K562 (cell line): ENCODE data around the gene P2RY6. TPM values are rescaled to one million over a fixed set of nuclear protein-coding genes. Genes with fewer than 3 reads are reported as not detected.

Source experiments
- ATAC-seq: fragments of 200-7000 bp; cut with Tn5 transposase; 3 replicates; pipeline ENCODE4 v1.9.1; 2020; ENCODE audit warnings: moderate library complexity
- BruUV-seq: library from RNA; stranded (reverse); fragments of 400-500 nt; replicated peaks from 2 replicates; lab custom pipeline; 2021; lab: Mats Ljungman, UMichigan
- CTCF ChIA-PET: fragments of 300-600 bp; formaldehyde crosslinking; extraction: SDS; loops from one replicate; lab custom pipeline; 2021; ENCODE audit warnings: low intra/inter-chr PET ratio; lab: Yijun Ruan, JAX
- POLR2A ChIA-PET: fragments of 300-600, 350-650 bp; sonication (Branson Sonifier 250); formaldehyde crosslinking; extraction: SDS; loops from one replicate; lab custom pipeline; 2021; ENCODE audit warnings: antibody characterized with exemption, inconsistent platforms; lab: Yijun Ruan, JAX
- DNase-seq, 4 experiments: peaks; one replicate each; pipeline versions ENCODE4 v3.0.0 to v3.0.0-alpha.2; 2011 to 2018; ENCODE audit warnings: low spot score in 3 of 4, mixed read lengths in 3 of 4; ENCODE audit errors: extremely low read depth in 1 of 4
- FAIRE-seq: peaks from 2 replicates; lab custom pipeline; 2011; peaks lifted over from hg19 to GRCh38; lab: Jason Lieb, UNC
- H2AFZ ChIP-seq: 2 replicates; pipeline ENCODE4 v1.6.0; 2011; ENCODE audit warnings: low read depth, low read length, control low read depth, inconsistent platforms
- H3K27ac ChIP-seq: fragments of 200-600 bp; 3 replicates; pipeline ENCODE4 v1.8.0; 2011; ENCODE audit warnings: low read depth, mild to moderate bottlenecking, control low read depth, inconsistent platforms, low read length, moderate library complexity, mixed read lengths; ENCODE audit errors: extremely low read depth
- H3K27me3 ChIP-seq, 2 experiments: fragments of 300-600 bp in 1 of 2; 2 replicates in 1 of 2; 3 replicates in 1 of 2; pipeline versions ENCODE4 v1.6.0 to v1.8.0; 2011; ENCODE audit warnings: inconsistent platforms in 2 of 2, low read length in 2 of 2, mild to moderate bottlenecking in 1 of 2, mixed read lengths in 1 of 2, moderate library complexity in 1 of 2; ENCODE audit not compliant: control insufficient read depth in 2 of 2, insufficient read depth in 2 of 2
- H3K36me3 ChIP-seq: fragments of 300-600 bp; 3 replicates; pipeline ENCODE4 v1.8.0; 2011; ENCODE audit warnings: mild to moderate bottlenecking, low read length, inconsistent platforms; ENCODE audit not compliant: control insufficient read depth, insufficient read depth
- H3K4me1 ChIP-seq, 2 experiments: fragments of 200-600 bp in 1 of 2; replicated peaks in 1 of 2; 2 replicates in 1 of 2; 3 replicates in 1 of 2; pipeline versions ENCODE4 v1.5.1 to v1.8.0; 2011; ENCODE audit warnings: inconsistent platforms in 2 of 2, low read length in 2 of 2, mild to moderate bottlenecking in 1 of 2, mixed read lengths in 1 of 2, moderate library complexity in 1 of 2; ENCODE audit not compliant: control insufficient read depth in 2 of 2, insufficient read depth in 2 of 2
- H3K4me2 ChIP-seq: 2 replicates; pipeline ENCODE4 v1.6.1; 2011; ENCODE audit warnings: low read length, control low read depth, inconsistent platforms, mixed read lengths; ENCODE audit not compliant: insufficient read depth
- H3K4me3 ChIP-seq: fragments of 200-600 bp; sonication (generic), shearing (Covaris generic); 2 replicates; pipeline ENCODE4 v1.5.1; 2016; ENCODE audit warnings: control low read depth, inconsistent platforms
- H3K79me2 ChIP-seq: fragments of 200-600 bp; 3 replicates; pipeline ENCODE4 v1.8.0; 2011; ENCODE audit warnings: low read length, inconsistent platforms; ENCODE audit not compliant: control insufficient read depth, insufficient read depth
- H3K9ac ChIP-seq, 2 experiments: 2 replicates each; pipeline versions ENCODE4 v1.6.0 to v1.6.1; 2011; ENCODE audit warnings: low read depth in 2 of 2, low read length in 2 of 2, control low read depth in 1 of 2, inconsistent platforms in 1 of 2, mild to moderate bottlenecking in 1 of 2, mixed read lengths in 1 of 2; ENCODE audit not compliant: insufficient read depth in 1 of 2
- H3K9me1 ChIP-seq: one replicate; pipeline ENCODE4 v1.6.0; 2011; ENCODE audit warnings: inconsistent platforms, mild to moderate bottlenecking, low read length, moderate library complexity; ENCODE audit not compliant: control insufficient read depth, insufficient read depth
- H3K9me3 ChIP-seq: replicated peaks from 2 replicates; pipeline ENCODE4 v1.5.1; 2011; ENCODE audit warnings: low read depth, low read length, inconsistent platforms; ENCODE audit not compliant: control insufficient read depth, insufficient read depth
- H4K20me1 ChIP-seq: replicated peaks from 2 replicates; pipeline ENCODE4 v1.6.1; 2011; ENCODE audit warnings: low read length, inconsistent platforms, mixed read lengths; ENCODE audit not compliant: control insufficient read depth, insufficient read depth
- VEZF1 ChIP-seq: fragments of 200-800 bp; sonication (Bioruptor generic); IDR thresholded peaks from 2 replicates; pipeline ENCODE4 v1.6.1; 2017; ENCODE audit warnings: missing genetic modification characterization, missing compliant biosample characterization
- ZBTB8A ChIP-seq: fragments of 450-650 bp; IDR thresholded peaks from 2 replicates; pipeline ENCODE4 v1.6.1; 2018; ENCODE audit warnings: mild to moderate bottlenecking, moderate library complexity; ENCODE audit not compliant: partially characterized antibody
- WGBS: fragments of 100-300 bp; shearing (Covaris generic); methylation state at CpG from one replicate; pipeline ENCODE4 v1.1.6; 2016; ENCODE audit warnings: low coverage, mixed read lengths; ENCODE audit not compliant: insufficient coverage; ENCODE audit errors: missing lambda C conversion rate; 5-methylcytosine and 5-hydroxymethylcytosine counted together
- in situ Hi-C: fragments of 300-500 bp; cut with MboI; formaldehyde crosslinking; loops from 4 replicates; pipeline ENCODE4 v1.15.0; 2018; ENCODE audit warnings: inconsistent platforms, mixed read lengths
- intact Hi-C: fragments of 100-400 bp; cut with micrococcal nuclease; formaldehyde crosslinking; loops from 2 replicates; pipeline ENCODE4 v1.14.2; 2022
- polyA plus RNA-seq, 8 experiments: library from polyadenylated mRNA; depleted of rRNA in 4 of 8; stranded (reverse) in 5 of 8; unstranded in 3 of 8; fragments of >200 nt; fragmentation: Nextera tagmentation in 2 of 8; fragmentation: Illumina TruSeq in 1 of 8; extraction: Ambion mirVana in 2 of 8; extraction: Trizol in 1 of 8; gene quantifications; 2 replicates each; pipeline versions ENCODE4 v1.2.1 to v1.2.3, GENCODE V29; 2011 to 2014; ENCODE audit warnings: inconsistent platforms in 1 of 8, missing spikeins in 1 of 8
- total RNA-seq, 7 experiments: library from RNA; depleted of rRNA in 6 of 7; stranded (reverse); fragments of >200 nt in 6 of 7; fragmentation: Illumina TruSeq in 2 of 7; extraction: Trizol in 2 of 7; gene quantifications; 2 replicates each; pipeline versions ENCODE4 v1.2.1 to v1.2.3, GENCODE V29; 2011 to 2021; ENCODE audit warnings: low replicate concordance in 1 of 7

The P2RY6 gene
- total and polyA plus RNA-seq, 9 of the 15 experiments (the other 6 are each of a cell fraction or from before 2014, with no cell fraction given), result not detected

- Histone ChIP-seq H4K20me1 (peaks cover 7% of the 10 kb centered on the region; the same call in 1 of the 2 replicates), H3K36me3 (no peaks in the 10 kb centered on the region), H2AFZ (peak overlapping the region; percentile 74; the same call in 1 of the 2 replicates), H3K9ac (peak overlapping the region in 1 of 2 experiments; percentile 65; a peak in 1 of 4 replicates), H3K27ac (no peak overlapping the region), H3K9me1 (no peaks in the 10 kb centered on the region), H3K4me3 (no peak overlapping the region), H3K27me3 (peaks cover 0 to 10% of the 10 kb centered on the region in 2 experiments; a peak in 2 of 5 replicates), H3K4me1 (peaks cover 13 to 16% of the 10 kb centered on the region in 2 experiments; a peak in 4 of 5 replicates), H3K79me2 (no peaks in the 10 kb centered on the region), H3K9me3 (no peaks in the 10 kb centered on the region), H3K4me2 (no peak overlapping the region)
- intact Hi-C loops, result loop anchor here (2.0 to 5.0 kb wide), 3 partner anchors 39 to 502 kb away; no protein-coding TSS in a partner anchor
- POLR2A ChIA-PET, result no interaction called here
- BruUV-seq, result no TSS peak
- FAIRE-seq (no peak), ATAC-seq (no peak), DNase-seq (no peak)
- 0 out of 2 replicates have a peak, but pooled peaks have one; percentile 8 for TF ChIP-seq VEZF1
- no peak for TF ChIP-seq ZBTB8A
- in situ Hi-C loops, result no loop called here
- WGBS, result 49% methylated on average over 4 of the region's 4 CpGs
- CTCF ChIA-PET, result interaction anchor here (2.3 to 4.5 kb wide), 2 partner anchors 26 to 39 kb away, joined by 30 to 76 read pairs; partner anchors contain the start of gene ARHGEF17
These were observed 61.7 kb downstream of the P2RY6 start for GRCh38 chr11:73333640-73334383.
